SK-N-SH (cell line): ENCODE data around the gene RNGTT. TPM values are rescaled to one million over a fixed set of nuclear protein-coding genes. Genes with fewer than 3 reads are reported as not detected.

ENCODE experiments used
- CTCF ChIA-PET: fragments of 300-600, 350-600 bp; formaldehyde crosslinking; extraction: SDS; loops from one replicate; lab custom pipeline; 2021; lab: Yijun Ruan, JAX
- POLR2A ChIA-PET: fragments of 350-600 bp; sonication (Branson Sonifier 250); formaldehyde crosslinking; extraction: SDS; loops from one replicate; lab custom pipeline; 2020; ENCODE audit warnings: antibody characterized with exemption, inconsistent platforms; lab: Yijun Ruan, JAX
- DNase-seq: peaks from one replicate; pipeline ENCODE4 v3.0.0; 2012
- H2AFZ ChIP-seq: fragments of 200-600 bp; sonication (generic); 2 replicates; pipeline ENCODE4 v1.8.1; 2016; ENCODE audit warnings: antibody characterized with exemption, mild to moderate bottlenecking, low read depth
- H3F3A ChIP-seq: fragments of 200-600 bp; sonication (generic); replicated peaks from 2 replicates; pipeline ENCODE3; 2016; ENCODE audit warnings: antibody characterized with exemption, mild to moderate bottlenecking; ENCODE audit not compliant: insufficient read depth
- H3K27ac ChIP-seq, 2 experiments: fragments of 200-500 bp in 1 of 2; fragments of 200-600 bp in 1 of 2; sonication (Bioruptor generic) in 1 of 2; sonication (generic), shearing (Covaris generic) in 1 of 2; 2 replicates each; pipeline versions ENCODE4 v1.5.1 to v1.6.1; 2014 to 2016; ENCODE audit warnings: low read depth in 2 of 2, inconsistent platforms in 1 of 2, low read length in 1 of 2, mild to moderate bottlenecking in 1 of 2, mixed read lengths in 1 of 2
- H3K27me3 ChIP-seq: fragments of 200-600 bp; sonication (generic), shearing (Covaris generic); 2 replicates; pipeline ENCODE4 v1.6.1; 2016; ENCODE audit warnings: mixed run types; ENCODE audit not compliant: insufficient read depth
- H3K36me3 ChIP-seq, 2 experiments: fragments of 200-500 bp in 1 of 2; fragments of 200-600 bp in 1 of 2; sonication (Bioruptor generic) in 1 of 2; sonication (generic) in 1 of 2; replicated peaks in 1 of 2; 2 replicates each; pipeline versions ENCODE3 to v1.5.1; 2014 to 2016; ENCODE audit warnings: low read length in 1 of 2, mild to moderate bottlenecking in 1 of 2; ENCODE audit not compliant: insufficient read depth in 2 of 2, control insufficient read depth in 1 of 2
- H3K4me1 ChIP-seq, 2 experiments: fragments of 200-500 bp in 1 of 2; fragments of 200-600 bp in 1 of 2; sonication (Bioruptor generic) in 1 of 2; sonication (generic), shearing (Covaris generic) in 1 of 2; 2 replicates each; pipeline versions ENCODE4 v1.5.1 to v1.6.1; 2014 to 2016; ENCODE audit warnings: low read depth in 1 of 2, low read length in 1 of 2, mixed run types in 1 of 2; ENCODE audit not compliant: insufficient read depth in 2 of 2, control insufficient read depth in 1 of 2
- H3K4me2 ChIP-seq: fragments of 200-600 bp; sonication (generic), shearing (Covaris generic); 2 replicates; pipeline ENCODE4 v1.6.1; 2017; ENCODE audit warnings: mixed run types
- H3K4me3 ChIP-seq, 2 experiments: fragments of 200-500 bp in 1 of 2; fragments of 200-600 bp in 1 of 2; sonication (Bioruptor generic) in 1 of 2; sonication (generic), shearing (Covaris generic) in 1 of 2; 2 replicates each; pipeline versions ENCODE4 v1.5.1 to v1.8.1; 2014 to 2016; ENCODE audit warnings: low read depth in 2 of 2, inconsistent platforms in 1 of 2, low read length in 1 of 2, mild to moderate bottlenecking in 1 of 2, mixed read lengths in 1 of 2, moderate library complexity in 1 of 2
- H3K79me2 ChIP-seq: fragments of 200-600 bp; sonication (generic); 2 replicates; pipeline ENCODE4 v1.8.1; 2017; ENCODE audit warnings: mild to moderate bottlenecking; ENCODE audit not compliant: insufficient read depth
- H3K9ac ChIP-seq: fragments of 200-600 bp; sonication (generic); 2 replicates; pipeline ENCODE4 v1.6.1; 2017; ENCODE audit warnings: mixed run types
- H3K9me2 ChIP-seq: fragments of 200-600 bp; sonication (generic); 2 replicates; pipeline ENCODE4 v1.6.1; 2017; ENCODE audit warnings: mixed run types
- H3K9me3 ChIP-seq: fragments of 200-600 bp; sonication (generic); 2 replicates; pipeline ENCODE4 v1.6.1; 2017; ENCODE audit warnings: mixed run types, mild to moderate bottlenecking, moderate library complexity
- H4K20me1 ChIP-seq: fragments of 200-600 bp; sonication (generic); 2 replicates; pipeline ENCODE4 v1.6.1; 2017; ENCODE audit warnings: mild to moderate bottlenecking, mixed run types; ENCODE audit not compliant: insufficient read depth
- CHD2 ChIP-seq: fragments of 150-350 bp; IDR thresholded peaks from 2 replicates; pipeline ENCODE4 v1.6.1; 2018; ENCODE audit warnings: low read length; ENCODE audit not compliant: partially characterized antibody
- ELF1 ChIP-seq: IDR thresholded peaks from 2 replicates; pipeline ENCODE4 v1.4.0; 2012
- EP300 ChIP-seq, 2 experiments: IDR thresholded peaks; 2 replicates each; pipeline versions ENCODE4 v1.4.0 to v1.6.1; 2012; ENCODE audit warnings: borderline replicate concordance in 1 of 2, low read depth in 1 of 2, low read length in 1 of 2
- FOSL2 ChIP-seq: IDR thresholded peaks from 2 replicates; pipeline ENCODE4 v1.4.0; 2012; ENCODE audit warnings: low read depth, mild to moderate bottlenecking, moderate library complexity, borderline replicate concordance
- FOXM1 ChIP-seq: IDR thresholded peaks from 2 replicates; pipeline ENCODE4 v1.4.0; 2012; ENCODE audit warnings: low read depth, mild to moderate bottlenecking
- JUND ChIP-seq: IDR thresholded peaks from 2 replicates; pipeline ENCODE4 v1.4.0; 2012
- MAX ChIP-seq: IDR thresholded peaks from 2 replicates; pipeline ENCODE4 v1.4.0; 2012; ENCODE audit warnings: low read depth
- NFIC ChIP-seq: IDR thresholded peaks from 2 replicates; pipeline ENCODE4 v1.4.0; 2012; ENCODE audit warnings: borderline replicate concordance
- NRF1 ChIP-seq: IDR thresholded peaks from 2 replicates; pipeline ENCODE4 v1.6.1; 2012; ENCODE audit warnings: low read depth, mild to moderate bottlenecking, low read length
- POLR2AphosphoS5 ChIP-seq: IDR thresholded peaks from 2 replicates; pipeline ENCODE4 v1.6.1; 2012; ENCODE audit warnings: low read depth, low read length
- RCOR1 ChIP-seq: fragments of 150-350 bp; IDR thresholded peaks from 2 replicates; pipeline ENCODE4 v1.6.1; 2017; ENCODE audit warnings: antibody characterized with exemption, low read length
- REST ChIP-seq: IDR thresholded peaks from 2 replicates; pipeline ENCODE4 v1.6.1; 2012; ENCODE audit warnings: mild to moderate bottlenecking, low read depth, low read length, moderate library complexity
- SIN3A ChIP-seq: IDR thresholded peaks from 2 replicates; pipeline ENCODE4 v1.6.1; 2012; ENCODE audit warnings: low read depth, mild to moderate bottlenecking, low read length, moderate library complexity, borderline replicate concordance
- TEAD4 ChIP-seq: IDR thresholded peaks from 2 replicates; pipeline ENCODE4 v1.4.0; 2012; ENCODE audit warnings: mild to moderate bottlenecking, borderline replicate concordance; ENCODE audit not compliant: insufficient read depth
- ZBTB33 ChIP-seq: IDR thresholded peaks from 2 replicates; pipeline ENCODE4 v1.4.0; 2012; ENCODE audit warnings: low read depth, borderline replicate concordance
- WGBS: methylation state at CpG from one replicate; pipeline ENCODE4 v1.1.6; 2017; ENCODE audit warnings: low lambda C conversion rate; 5-methylcytosine and 5-hydroxymethylcytosine counted together
- polyA plus RNA-seq, 3 experiments: library from polyadenylated mRNA; depleted of rRNA; stranded (reverse); fragments of >200 nt; gene quantifications; 2 replicates each; pipeline ENCODE4 v1.2.3, GENCODE V29; 2012
- TF ChIP-seq, protein P1 (sequence below): fragments of 200-600 bp; sonication (generic); IDR thresholded peaks from 2 replicates; pipeline ENCODE4 v1.6.1; 2017; ENCODE audit warnings: antibody characterized with exemption, mild to moderate bottlenecking, moderate library complexity
- TF ChIP-seq, protein P2 (sequence below): IDR thresholded peaks from 2 replicates; pipeline ENCODE4; 2012

RNGTT gene
- polyA plus RNA-seq, 1 of the 3 experiments (the other 2 are of a cell fraction): 3.3 TPM

DNA sequence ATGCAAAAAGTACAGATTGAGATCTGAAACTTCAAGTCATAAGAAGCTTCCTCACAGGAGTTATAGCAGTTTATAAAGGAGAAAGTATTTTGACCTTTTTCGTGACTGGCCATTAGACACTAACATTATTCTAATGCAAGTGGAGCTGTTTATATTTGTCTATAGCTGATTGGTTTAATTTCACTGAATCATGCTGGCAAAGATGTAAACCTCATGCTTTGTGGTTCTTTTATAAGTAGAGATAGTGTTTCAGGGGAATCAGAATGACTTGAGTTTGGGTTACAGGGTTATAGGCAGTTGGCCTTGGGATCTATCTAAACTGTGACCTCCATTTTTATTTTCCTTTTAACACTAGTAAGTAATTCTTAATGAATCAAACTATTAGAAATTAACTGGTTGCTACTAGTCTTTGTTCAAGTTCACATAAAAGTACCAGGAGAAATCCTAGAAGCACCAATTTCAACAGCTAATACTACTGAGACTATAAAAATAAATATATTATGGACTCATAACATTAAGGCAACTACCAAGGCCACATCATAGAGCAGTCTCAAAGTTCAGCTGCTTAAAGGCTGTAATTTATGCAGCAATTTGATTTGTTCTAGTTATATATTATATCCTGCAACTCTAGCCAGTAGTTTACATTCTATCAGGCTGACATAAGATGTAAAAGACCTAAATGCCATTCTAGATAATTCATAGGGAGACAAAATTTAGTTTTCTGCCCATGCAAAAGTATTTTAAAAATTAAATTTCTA, 94.0 kb downstream of the RNGTT start:
- peaks cover 0 to 4% of the 10 kb centered on the region in 2 experiments for H3K36me3 ChIP-seq
- ChIA-PET CTCF (interaction anchor here (0.8 to 4.8 kb wide), 12 partner anchors 8 to 1802 kb away, joined by 3 to 57 read pairs (median 5); no protein-coding TSS in a partner anchor), POLR2A (no interaction called here)
- H3K4me1 ChIP-seq: peaks cover 0 to 21% of the 10 kb centered on the region in 2 experiments; a peak in 2 of 4 replicates
- no peak overlapping the region for H3K4me3 ChIP-seq
- H4K20me1 ChIP-seq: no peaks in the 10 kb centered on the region
- peak overlapping the region in 1 of 2 experiments; percentile 77; a peak in 2 of 4 replicates for H3K27ac ChIP-seq
- no peak overlapping the region for H2AFZ ChIP-seq
- no peaks in the 10 kb centered on the region for H3K9me2 ChIP-seq
- H3K9me3 ChIP-seq: no peaks in the 10 kb centered on the region
- H3K4me2 ChIP-seq: peak overlapping the region; percentile 42; the same call in 1 of the 2 replicates
- peaks cover 25% of the 10 kb centered on the region for H3F3A ChIP-seq
- 95% methylated on average over 1 of the region's 1 CpG for WGBS
- peak overlapping the region; percentile 32; the same call in 1 of the 2 replicates for H3K9ac ChIP-seq
- no peaks in the 10 kb centered on the region for H3K27me3 ChIP-seq
- TF ChIP-seq REST (no peak), POLR2AphosphoS5 (no peak), JUND (no peak), TEAD4 (no peak), FOXM1 (no peak), FOSL2 (no peak), CHD2 (no peak), NFIC (no peak), NRF1 (no peak), ELF1 (no peak), SIN3A (no peak), ZBTB33 (no peak), RCOR1 (no peak), MAX (no peak), EP300 (IDR thresholded peaks at IDR 0.05; ENCODE audit: borderline replicate concordance in 1 of 2, low read depth in 1 of 2, low read length in 1 of 2) (no peak)
- TF ChIP-seq, protein P1, sequence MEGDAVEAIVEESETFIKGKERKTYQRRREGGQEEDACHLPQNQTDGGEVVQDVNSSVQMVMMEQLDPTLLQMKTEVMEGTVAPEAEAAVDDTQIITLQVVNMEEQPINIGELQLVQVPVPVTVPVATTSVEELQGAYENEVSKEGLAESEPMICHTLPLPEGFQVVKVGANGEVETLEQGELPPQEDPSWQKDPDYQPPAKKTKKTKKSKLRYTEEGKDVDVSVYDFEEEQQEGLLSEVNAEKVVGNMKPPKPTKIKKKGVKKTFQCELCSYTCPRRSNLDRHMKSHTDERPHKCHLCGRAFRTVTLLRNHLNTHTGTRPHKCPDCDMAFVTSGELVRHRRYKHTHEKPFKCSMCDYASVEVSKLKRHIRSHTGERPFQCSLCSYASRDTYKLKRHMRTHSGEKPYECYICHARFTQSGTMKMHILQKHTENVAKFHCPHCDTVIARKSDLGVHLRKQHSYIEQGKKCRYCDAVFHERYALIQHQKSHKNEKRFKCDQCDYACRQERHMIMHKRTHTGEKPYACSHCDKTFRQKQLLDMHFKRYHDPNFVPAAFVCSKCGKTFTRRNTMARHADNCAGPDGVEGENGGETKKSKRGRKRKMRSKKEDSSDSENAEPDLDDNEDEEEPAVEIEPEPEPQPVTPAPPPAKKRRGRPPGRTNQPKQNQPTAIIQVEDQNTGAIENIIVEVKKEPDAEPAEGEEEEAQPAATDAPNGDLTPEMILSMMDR: no peak
- TF ChIP-seq, protein P2, sequence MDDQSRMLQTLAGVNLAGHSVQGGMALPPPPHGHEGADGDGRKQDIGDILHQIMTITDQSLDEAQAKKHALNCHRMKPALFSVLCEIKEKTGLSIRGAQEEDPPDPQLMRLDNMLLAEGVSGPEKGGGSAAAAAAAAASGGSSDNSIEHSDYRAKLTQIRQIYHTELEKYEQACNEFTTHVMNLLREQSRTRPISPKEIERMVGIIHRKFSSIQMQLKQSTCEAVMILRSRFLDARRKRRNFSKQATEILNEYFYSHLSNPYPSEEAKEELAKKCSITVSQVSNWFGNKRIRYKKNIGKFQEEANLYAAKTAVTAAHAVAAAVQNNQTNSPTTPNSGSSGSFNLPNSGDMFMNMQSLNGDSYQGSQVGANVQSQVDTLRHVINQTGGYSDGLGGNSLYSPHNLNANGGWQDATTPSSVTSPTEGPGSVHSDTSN: no peak
- DNase-seq: no peak
- no peaks in the 10 kb centered on the region for H3K79me2 ChIP-seq
